Activated CD4-positive, alpha-beta memory T cell treated with anti-CD3 and anti-CD28 coated beads, Interleukin-2, amount 10 ng/mL, durations not matched to agents 7 days and 5 days (primary cell): ENCODE data around the gene QRICH1. TPM values are rescaled to one million over a fixed set of nuclear protein-coding genes. Genes with fewer than 3 reads are reported as not detected.

Experiments used
- CTCF ChIA-PET: fragments of 350-600 bp; sonication (Branson Sonifier 250); formaldehyde crosslinking; loops from one replicate; lab custom pipeline; 2021; ENCODE audit warnings: antibody characterized with exemption, inconsistent platforms; lab: Charles Lee
- POLR2A ChIA-PET: fragments of 350-600 bp; sonication (Branson Sonifier 250); formaldehyde crosslinking; loops from one replicate; lab custom pipeline; 2021; ENCODE audit warnings: antibody characterized with exemption; lab: Charles Lee
- DNase-seq: peaks from one replicate; pipeline ENCODE4 v3.0.0-alpha.2; 2020
- H3K27ac Mint-ChIP-seq: one replicate; pipeline ENCODE4 v1.8.0; 2021; ENCODE audit warnings: mild to moderate bottlenecking, mixed read lengths
- H3K27me3 Mint-ChIP-seq: one replicate; pipeline ENCODE4 v1.8.0; 2021; ENCODE audit warnings: mixed read lengths
- H3K36me3 Mint-ChIP-seq: one replicate; pipeline ENCODE4 v1.8.0; 2021; ENCODE audit warnings: low read depth, mixed read lengths
- H3K4me1 Mint-ChIP-seq: one replicate; pipeline ENCODE4 v1.8.0; 2021; ENCODE audit warnings: mixed read lengths
- H3K4me3 Mint-ChIP-seq: one replicate; pipeline ENCODE4 v1.8.0; 2021; ENCODE audit warnings: mild to moderate bottlenecking, mixed read lengths
- H3K9me3 Mint-ChIP-seq: one replicate; pipeline ENCODE4 v1.8.0; 2021; ENCODE audit warnings: mixed read lengths
- total RNA-seq, 2 experiments: library from RNA; stranded (reverse); gene quantifications; one replicate each; pipeline ENCODE4 v1.2.3, GENCODE V29; 2021

Gene QRICH1
- total RNA-seq, 2 experiments from 2014 or later: 136 to 140 TPM

DNA sequence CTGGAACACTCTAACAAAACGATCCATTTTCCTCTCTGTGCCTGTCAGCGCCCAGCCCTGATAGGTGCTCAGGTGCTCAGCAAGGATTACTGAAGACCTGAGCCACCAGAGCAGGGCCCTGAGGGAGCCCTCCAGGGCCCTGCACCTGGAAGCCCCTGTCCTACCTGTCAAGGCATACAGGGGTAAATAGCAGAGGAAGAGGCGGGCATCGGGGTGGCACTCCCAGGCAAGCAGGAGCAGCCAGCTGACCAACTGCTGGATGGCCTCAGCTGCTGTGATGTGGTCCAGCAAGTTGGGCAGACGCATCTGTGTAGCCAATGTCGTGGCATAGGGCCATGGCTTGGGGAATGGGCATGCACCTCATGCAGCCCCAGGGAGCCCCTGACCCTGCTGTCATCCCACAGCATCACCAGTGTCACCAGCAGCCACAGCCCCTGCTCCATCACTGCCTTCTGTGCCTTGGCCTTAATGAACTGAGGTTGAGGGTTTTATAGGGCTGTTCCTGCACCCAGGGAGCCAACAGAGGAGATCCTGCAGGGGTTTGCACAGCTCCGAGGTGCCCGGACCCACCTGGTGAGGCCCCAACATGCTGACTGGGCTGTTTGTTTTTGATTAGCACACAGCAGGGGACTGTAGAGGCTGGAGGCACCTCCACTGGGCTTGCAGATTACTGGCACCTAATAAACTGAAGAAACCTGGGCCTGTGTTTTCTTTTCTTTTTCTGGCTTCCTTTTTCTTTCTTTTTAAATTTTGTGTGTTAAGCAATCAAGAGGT, 94.6 kb downstream of the QRICH1 start:
- Mint-ChIP-seq H3K36me3 (peaks cover 6% of the 10 kb centered on the region), H3K4me1 (peaks cover 18% of the 10 kb centered on the region), H3K9me3 (no peaks in the 10 kb centered on the region), H3K27me3 (no peaks in the 10 kb centered on the region), H3K27ac (no peak overlapping the region), H3K4me3 (no peak overlapping the region)
- ChIA-PET POLR2A (interaction anchor here (0.7 to 1.4 kb wide), 2 partner anchors 8 to 22 kb away, joined by 3 to 4 read pairs; no protein-coding TSS in a partner anchor), CTCF (interaction anchor here (1.5 kb wide), 1 partner anchor 9 kb away, joined by 6 read pairs; the partner anchor contains the start of gene P4HTM)
- DNase-seq: no peak

DNA sequence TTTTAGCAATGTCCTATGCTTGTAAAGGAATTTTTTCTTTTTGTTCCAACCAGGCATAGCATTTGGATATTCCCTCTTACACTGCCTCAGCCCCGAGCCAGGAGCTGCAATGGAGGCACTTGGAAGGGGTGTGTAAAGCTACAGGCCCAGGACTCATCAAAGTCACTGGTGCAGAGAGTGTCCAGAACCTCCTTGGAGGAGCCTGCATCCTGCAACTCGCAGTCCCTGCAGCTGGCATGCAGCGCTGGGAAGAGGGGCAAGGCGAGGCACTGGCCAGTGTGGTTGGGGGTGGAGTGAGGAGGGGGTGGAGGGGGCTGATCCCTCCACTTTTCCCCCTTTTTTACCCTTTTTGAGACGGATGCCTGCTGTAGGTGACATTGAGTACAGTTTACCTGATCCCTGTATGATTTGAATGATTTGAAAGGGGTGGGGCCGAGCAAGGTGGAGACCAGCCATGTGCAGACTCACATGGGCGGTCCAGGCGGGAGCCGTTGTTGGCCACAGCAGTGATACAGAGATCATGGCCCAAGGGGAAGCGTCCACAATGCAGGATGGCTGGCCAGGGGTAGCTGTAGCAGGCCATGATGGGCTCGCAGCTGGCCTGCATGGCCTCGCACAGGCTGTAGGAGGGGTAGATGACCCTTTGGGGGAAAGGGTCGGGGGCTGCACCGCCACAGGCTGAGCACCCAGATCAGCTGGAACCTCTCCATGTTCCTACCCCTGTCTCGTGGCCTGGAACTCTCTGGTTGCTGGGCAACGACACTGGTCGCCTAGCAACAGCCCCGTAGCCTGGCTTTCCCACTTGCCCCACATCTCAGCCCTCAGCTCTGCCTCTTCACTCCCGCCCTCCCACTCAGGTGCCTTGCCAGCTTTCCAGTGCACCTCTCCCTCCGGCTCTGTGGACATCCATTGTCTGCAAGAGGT, 95.9 kb downstream of the QRICH1 start:
- Mint-ChIP-seq H3K4me1 (peaks cover 29% of the 10 kb centered on the region), H3K4me3 (no peak overlapping the region), H3K36me3 (peaks cover 9% of the 10 kb centered on the region), H3K27ac (no peak overlapping the region), H3K27me3 (no peaks in the 10 kb centered on the region), H3K9me3 (no peaks in the 10 kb centered on the region)
- POLR2A ChIA-PET: interaction anchor here (3.4 kb wide), 1 partner anchor 10 kb away, joined by 28 read pairs; the partner anchor contains the start of gene WDR6
- DNase-seq: no peak
- CTCF ChIA-PET: interaction anchor here (1.3 kb wide), 1 partner anchor 20 kb away, joined by 3 read pairs; the partner anchor contains the start of gene DALRD3

DNA sequence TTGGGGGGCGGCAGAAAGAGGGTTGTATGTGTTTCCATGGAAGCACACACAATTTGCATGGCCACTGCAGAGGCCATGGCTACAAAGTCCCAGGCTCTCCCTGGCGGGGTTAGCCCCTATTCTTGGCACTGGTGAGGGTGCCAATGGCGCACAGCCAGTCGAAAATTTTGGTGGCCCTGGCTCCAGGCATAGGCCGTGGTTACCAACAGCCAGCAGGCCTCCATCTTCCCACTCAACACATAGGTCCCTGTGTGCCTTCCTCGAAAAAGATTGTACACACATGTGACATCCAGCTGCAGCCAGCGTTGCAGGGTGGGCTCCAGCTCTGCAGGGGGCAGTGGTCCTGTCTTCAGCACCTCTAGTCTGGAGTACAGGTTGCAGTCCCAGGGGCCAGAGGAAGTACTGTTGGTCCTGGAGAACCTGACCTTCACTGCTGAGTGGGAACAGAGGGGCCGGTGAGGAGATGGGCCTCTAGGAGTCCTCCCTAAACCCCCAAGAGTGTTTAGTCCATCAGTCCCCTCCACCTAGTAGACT, 96.7 kb downstream of the QRICH1 start:
- Mint-ChIP-seq H3K27me3 (no peaks in the 10 kb centered on the region), H3K4me1 (peaks cover 26% of the 10 kb centered on the region), H3K4me3 (no peak overlapping the region), H3K27ac (no peak overlapping the region), H3K36me3 (peaks cover 9% of the 10 kb centered on the region), H3K9me3 (no peaks in the 10 kb centered on the region)
- DNase-seq: no peak
- ChIA-PET POLR2A (interaction anchor here (3.4 kb wide), 1 partner anchor 10 kb away, joined by 28 read pairs; the partner anchor contains the start of gene WDR6), CTCF (interaction anchor here (1.8 kb wide), 1 partner anchor 9 kb away, joined by 8 read pairs; no protein-coding TSS in a partner anchor)

DNA sequence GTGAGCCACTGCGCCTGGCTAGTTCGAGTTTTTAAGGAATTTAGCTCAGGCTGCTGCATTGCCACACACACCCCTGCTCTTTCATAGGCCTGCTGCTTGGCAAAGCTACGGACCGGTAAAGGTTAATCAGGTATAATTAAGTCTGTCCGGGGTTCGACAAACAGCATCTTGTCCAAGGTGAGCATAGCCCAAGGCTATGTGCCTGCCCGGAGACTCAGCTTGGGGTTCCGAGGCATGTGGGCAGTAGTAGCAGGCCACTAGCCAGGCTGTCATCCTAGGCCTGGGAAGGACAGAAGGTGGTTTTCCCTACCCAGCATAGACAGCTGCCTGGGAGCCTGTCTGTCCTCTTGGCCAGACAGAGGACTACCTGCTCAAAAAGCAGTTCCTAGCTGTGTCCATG, 97.2 kb downstream of the QRICH1 start:
- H3K27ac Mint-ChIP-seq: no peak overlapping the region
- H3K4me3 Mint-ChIP-seq: no peak overlapping the region
- H3K36me3 Mint-ChIP-seq: peaks cover 13% of the 10 kb centered on the region
- peaks cover 29% of the 10 kb centered on the region for H3K4me1 Mint-ChIP-seq
- ChIA-PET POLR2A (interaction anchor here (3.4 kb wide), 1 partner anchor 11 kb away, joined by 28 read pairs; the partner anchor contains the start of gene WDR6), CTCF (interaction anchor here (1.8 to 1.9 kb wide), 2 partner anchors 9 to 11 kb away, joined by 7 to 8 read pairs; partner anchors contain the start of gene WDR6)
- no peaks in the 10 kb centered on the region for H3K9me3 Mint-ChIP-seq
- DNase-seq: no peak
- H3K27me3 Mint-ChIP-seq: no peaks in the 10 kb centered on the region

DNA sequence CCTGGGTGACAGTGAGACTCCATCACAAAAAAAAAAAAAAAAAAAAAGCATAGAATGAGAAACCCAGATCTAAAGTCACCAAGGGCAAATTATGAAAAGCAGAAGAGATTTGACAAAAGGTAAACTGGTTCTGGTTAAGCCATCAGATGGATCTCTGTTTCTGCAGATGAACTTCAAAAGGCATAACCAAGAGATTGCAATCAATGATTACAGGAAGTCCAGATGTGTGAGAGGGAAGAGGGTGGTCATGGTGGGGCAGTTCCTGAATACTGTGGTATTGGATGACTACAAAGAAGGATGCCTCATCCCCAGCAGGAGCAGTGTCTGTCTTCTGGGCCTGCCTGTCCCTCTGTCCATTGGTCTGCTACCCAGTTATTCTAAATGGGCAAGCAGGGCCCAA, 100.0 kb downstream of the QRICH1 start:
- Mint-ChIP-seq H3K4me1 (peaks cover 43% of the 10 kb centered on the region), H3K36me3 (peaks cover 15% of the 10 kb centered on the region), H3K9me3 (no peaks in the 10 kb centered on the region), H3K27ac (no peak overlapping the region), H3K27me3 (no peaks in the 10 kb centered on the region), H3K4me3 (no peak overlapping the region)
- DNase-seq: no peak
- ChIA-PET CTCF (no interaction called here), POLR2A (interaction anchor here (1.0 to 1.8 kb wide), 2 partner anchors 13 to 27 kb away, joined by 4 to 10 read pairs; partner anchors contain the start of genes NDUFAF3 and WDR6)

DNA sequence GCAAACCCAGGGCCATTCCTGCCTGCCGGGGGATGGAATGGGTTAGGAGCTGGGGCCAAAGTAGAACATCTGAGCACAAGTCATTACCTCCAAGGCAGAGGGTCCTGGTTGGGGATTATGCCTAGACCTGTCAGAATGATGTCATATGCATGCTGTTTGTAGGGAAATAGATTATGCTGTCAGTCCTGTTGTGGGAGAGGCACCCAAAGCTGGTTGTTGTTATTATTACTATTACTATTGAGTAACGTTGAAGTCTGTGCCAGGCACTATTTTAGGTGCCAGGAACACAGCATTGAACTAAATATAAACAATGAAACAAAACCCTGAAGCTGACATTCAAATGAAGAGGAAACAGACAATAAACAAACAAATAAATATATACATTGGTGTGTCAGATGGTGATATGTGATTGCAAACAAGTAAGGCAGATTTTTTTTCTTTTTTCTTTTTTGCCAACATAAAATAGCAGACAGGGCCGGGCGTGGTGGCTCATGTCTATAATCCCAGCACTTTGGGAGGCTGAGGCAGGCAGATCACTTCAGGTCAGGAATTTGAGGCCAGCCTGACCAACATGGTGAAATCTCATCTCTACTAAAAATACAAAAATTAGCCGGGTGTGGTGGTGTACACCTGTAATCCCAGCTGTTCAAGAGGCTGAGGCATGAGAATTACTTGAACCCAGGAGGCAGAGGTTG, 101.9 kb downstream of the QRICH1 start:
- DNase-seq: no peak
- peaks cover 49% of the 10 kb centered on the region for H3K4me1 Mint-ChIP-seq
- H3K9me3 Mint-ChIP-seq: no peaks in the 10 kb centered on the region
- CTCF ChIA-PET: interaction anchor here (0.9 to 9.4 kb wide), 5 partner anchors 15 to 276 kb away, joined by 3 to 124 read pairs (median 4); partner anchors contain the start of genes DALRD3, NDUFAF3, QRICH1 and WDR6
- POLR2A ChIA-PET: interaction anchor here (0.8 to 9.0 kb wide), 4 partner anchors 15 to 102 kb away, joined by 3 to 190 read pairs (median 69); partner anchors contain the start of genes DALRD3, NDUFAF3, QRICH1 and WDR6
- peak overlapping the region; percentile 90 for H3K27ac Mint-ChIP-seq
- no peaks in the 10 kb centered on the region for H3K27me3 Mint-ChIP-seq
- peaks cover 15% of the 10 kb centered on the region for H3K36me3 Mint-ChIP-seq
- H3K4me3 Mint-ChIP-seq: peak overlapping the region; percentile 92

DNA sequence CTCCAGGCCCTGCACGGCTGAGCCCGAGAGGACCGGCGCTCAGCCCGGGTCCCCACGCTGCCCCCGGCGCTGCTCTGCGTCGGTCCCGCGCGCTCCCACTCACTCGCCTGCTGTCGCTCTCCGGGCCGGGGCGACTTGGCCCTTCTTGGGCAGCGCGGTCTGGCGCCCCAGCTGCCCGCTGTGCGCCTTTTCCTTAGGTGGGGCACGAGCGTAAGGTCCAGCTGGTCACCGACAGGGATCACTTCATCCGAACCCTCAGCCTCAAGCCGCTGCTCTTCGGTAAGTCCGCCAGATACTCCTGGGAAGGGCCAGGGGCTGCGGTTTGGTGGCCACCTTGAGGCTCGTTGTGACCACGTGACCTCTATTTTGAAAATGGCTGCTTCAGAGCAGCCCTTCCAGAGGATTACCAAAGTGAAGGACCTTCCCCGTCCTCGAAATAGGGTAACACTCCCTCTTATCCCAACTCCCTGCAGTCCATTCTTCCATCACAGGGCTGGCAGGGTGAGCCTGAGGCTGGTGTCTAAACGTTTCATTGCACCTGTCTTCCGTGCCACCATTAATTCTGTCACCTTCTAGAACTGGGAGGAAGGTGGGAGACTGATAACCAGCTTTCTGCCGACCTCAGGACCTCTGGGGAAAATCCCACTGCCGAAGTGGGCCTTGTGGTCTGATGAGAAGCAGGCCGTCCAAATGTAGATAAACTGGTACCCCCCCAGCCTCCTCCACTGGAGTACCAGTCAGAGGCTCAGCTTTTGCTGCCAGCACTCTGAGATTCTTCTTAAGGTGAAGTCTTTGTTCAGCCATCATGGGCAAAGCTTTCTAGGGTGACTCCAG, 103.0 kb downstream of the QRICH1 start:
- H3K4me1 Mint-ChIP-seq: peaks cover 49% of the 10 kb centered on the region
- peak overlapping the region; percentile 90 for H3K27ac Mint-ChIP-seq
- no peaks in the 10 kb centered on the region for H3K9me3 Mint-ChIP-seq

DNA sequence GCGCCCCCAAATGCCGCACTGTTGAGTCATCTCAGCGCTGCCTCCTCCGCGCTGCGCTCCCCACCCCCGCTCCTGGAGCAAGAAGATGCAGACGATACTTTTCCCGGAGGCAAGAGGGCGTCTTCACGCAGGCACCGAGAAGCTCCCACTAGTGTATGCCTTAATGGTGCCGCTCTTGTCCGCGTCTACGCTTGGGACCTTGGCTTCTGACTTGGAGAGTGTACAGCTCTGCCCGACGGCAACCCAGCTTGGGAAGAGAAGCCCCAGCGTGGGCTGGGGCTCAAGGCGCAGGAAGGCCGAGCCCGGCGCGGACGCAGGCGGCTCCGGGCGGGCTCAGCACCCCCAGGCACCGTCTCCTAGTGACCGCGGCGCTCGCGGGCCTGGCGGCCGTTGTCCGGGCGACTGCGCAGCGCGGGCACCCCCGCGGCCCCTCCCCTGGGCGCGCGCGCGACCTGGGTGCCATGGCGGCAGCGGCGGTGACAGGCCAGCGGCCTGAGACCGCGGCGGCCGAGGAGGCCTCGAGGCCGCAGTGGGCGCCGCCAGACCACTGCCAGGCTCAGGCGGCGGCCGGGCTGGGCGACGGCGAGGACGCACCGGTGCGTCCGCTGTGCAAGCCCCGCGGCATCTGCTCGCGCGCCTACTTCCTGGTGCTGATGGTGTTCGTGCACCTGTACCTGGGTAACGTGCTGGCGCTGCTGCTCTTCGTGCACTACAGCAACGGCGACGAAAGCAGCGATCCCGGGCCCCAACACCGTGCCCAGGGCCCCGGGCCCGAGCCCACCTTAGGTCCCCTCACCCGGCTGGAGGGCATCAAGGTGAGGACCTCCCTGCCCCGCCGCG, 103.9 kb downstream of the QRICH1 start, which contains the start of gene P4HTM:
Gene P4HTM (plus strand): TSS at position 446 of the 840 bp plus-strand sequence. CDS start 16 bp downstream, at position 462.
- H3K4me1 Mint-ChIP-seq: peaks cover 45% of the 10 kb centered on the region
- ChIA-PET POLR2A (interaction anchor here (0.9 to 9.0 kb wide), 11 partner anchors 10 to 273 kb away, joined by 3 to 190 read pairs (median 4); partner anchors contain the start of genes ARIH2, DALRD3, IMPDH2 and IP6K2), CTCF (interaction anchor here (0.9 to 9.4 kb wide), 12 partner anchors 10 to 478 kb away, joined by 3 to 124 read pairs (median 4); partner anchors contain the start of genes DALRD3, IMPDH2, NDUFAF3 and QRICH1)
- DNase-seq: peak; percentile 79
- peak within 1 kb of the TSS; percentile 90 for H3K27ac Mint-ChIP-seq
- peak within 1 kb of the TSS; percentile 92 for H3K4me3 Mint-ChIP-seq
- H3K9me3 Mint-ChIP-seq: no peaks in the 10 kb centered on the region
- H3K27me3 Mint-ChIP-seq: no peaks in the 10 kb centered on the region
- peaks cover 19% of the 10 kb centered on the region for H3K36me3 Mint-ChIP-seq

More for the DNA sequence above, 103.0 kb downstream of the QRICH1 start:
- Mint-ChIP-seq H3K27me3 (no peaks in the 10 kb centered on the region), H3K4me3 (peak overlapping the region; percentile 92), H3K36me3 (peaks cover 18% of the 10 kb centered on the region)
- ChIA-PET POLR2A (interaction anchor here (0.8 to 9.0 kb wide), 10 partner anchors 9 to 274 kb away, joined by 3 to 190 read pairs (median 6); partner anchors contain the start of genes ARIH2, DALRD3, IMPDH2 and IP6K2), CTCF (interaction anchor here (1.0 to 9.4 kb wide), 4 partner anchors 9 to 103 kb away, joined by 4 to 124 read pairs (median 50); partner anchors contain the start of genes DALRD3, NDUFAF3, QRICH1 and WDR6)
- peak; percentile 58 for DNase-seq

DNA sequence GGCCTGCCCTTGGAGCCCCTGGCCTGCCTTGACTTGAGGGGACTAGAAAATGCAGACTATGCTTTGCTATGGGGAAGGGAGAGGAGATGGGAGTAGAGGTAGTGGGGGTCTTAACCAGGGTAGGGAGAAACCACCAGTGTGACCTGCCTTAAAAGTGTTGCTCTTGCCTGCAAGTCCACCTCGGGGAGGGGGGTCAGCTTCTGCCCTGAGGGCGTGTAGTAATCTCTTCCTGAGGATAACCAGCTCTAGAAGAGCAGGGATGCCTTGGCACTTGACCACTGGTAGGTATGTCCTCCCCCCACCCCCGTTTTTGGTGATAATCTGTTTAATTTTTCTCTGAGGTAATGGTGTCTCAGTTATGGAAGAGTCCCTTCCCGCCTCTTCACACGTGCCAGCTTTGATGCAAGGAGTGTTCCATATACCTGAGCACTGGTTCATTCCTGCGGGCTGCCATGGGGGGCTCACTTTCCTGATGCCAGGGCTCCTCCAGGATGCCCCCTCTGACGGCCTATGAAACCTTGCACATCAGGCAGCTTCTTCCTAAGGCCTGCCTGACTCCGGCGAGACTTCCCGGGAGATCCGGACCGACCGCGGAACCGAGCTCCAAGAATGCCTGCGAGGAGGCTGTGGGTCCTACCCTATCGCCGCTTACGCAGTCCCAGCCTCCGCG, 104.6 kb downstream of the QRICH1 start:
- Mint-ChIP-seq H3K4me1 (peaks cover 40% of the 10 kb centered on the region), H3K27ac (peak overlapping the region; percentile 83), H3K27me3 (no peaks in the 10 kb centered on the region), H3K36me3 (peaks cover 23% of the 10 kb centered on the region), H3K4me3 (peak overlapping the region; percentile 83), H3K9me3 (no peaks in the 10 kb centered on the region)
- POLR2A ChIA-PET: interaction anchor here (0.9 to 9.0 kb wide), 10 partner anchors 10 to 175 kb away, joined by 3 to 190 read pairs (median 4); partner anchors contain the start of genes ARIH2, DALRD3, IMPDH2 and NDUFAF3
- CTCF ChIA-PET: interaction anchor here (0.9 to 9.4 kb wide), 14 partner anchors 11 to 479 kb away, joined by 3 to 124 read pairs (median 4); partner anchors contain the start of genes DALRD3, IMPDH2, NDUFAF3 and PRKAR2A
- DNase-seq: no peak
